Retina (tissue), 1 donor: ENCODE results near the gene GTF2IRD1.
"Not testable (repeated sequence)": the region's sequence is repeated elsewhere in the genome, so short reads cannot be mapped to it uniquely, and the experiment has no call there.

Source experiments
- DNase-seq: peaks from one replicate; pipeline ENCODE4 v3.0.0-alpha.2; 2016

The GTF2IRD1 gene

DNA sequence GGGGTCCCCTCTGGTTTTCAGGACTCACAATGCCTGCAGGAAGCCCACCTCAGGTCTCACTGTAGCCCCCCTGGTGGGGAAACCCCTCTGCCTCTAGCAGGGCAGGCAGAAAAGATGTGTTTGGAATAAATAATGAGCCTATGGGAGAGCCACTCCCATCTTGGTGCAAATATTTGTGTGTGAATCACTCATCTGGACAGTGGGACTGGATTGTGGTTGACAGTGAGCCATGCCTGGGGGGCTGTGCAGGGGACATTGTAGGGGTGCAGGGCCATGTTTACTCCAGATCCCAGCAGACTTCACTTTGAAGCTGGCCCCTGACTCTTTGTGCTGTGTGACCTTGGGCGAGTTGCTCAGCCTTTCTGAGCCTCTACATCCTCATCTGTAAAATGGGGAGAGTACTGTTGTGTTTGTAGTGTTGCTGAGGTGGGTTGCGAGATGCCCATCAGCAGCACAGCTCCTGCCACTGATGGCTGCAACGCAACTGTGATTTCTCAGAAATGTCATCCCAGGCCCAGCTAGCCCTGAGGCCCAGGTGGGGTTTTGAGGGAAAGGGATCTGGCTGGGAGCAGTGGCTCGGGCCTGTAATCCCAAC is 20.7 kb downstream of the GTF2IRD1 start:
- DNase-seq = no peak

GRCh38 chr7:74475243-74475986 is 21.7 kb downstream of the GTF2IRD1 start:
- no peak for DNase-seq

GRCh38 chr7:74475987-74476350 is 22.3 kb downstream of the GTF2IRD1 start:
- no peak for DNase-seq

- DNase-seq = no peak
Measured at GRCh38 chr7:74476626-74477025, 22.9 kb downstream of the GTF2IRD1 start.

DNA sequence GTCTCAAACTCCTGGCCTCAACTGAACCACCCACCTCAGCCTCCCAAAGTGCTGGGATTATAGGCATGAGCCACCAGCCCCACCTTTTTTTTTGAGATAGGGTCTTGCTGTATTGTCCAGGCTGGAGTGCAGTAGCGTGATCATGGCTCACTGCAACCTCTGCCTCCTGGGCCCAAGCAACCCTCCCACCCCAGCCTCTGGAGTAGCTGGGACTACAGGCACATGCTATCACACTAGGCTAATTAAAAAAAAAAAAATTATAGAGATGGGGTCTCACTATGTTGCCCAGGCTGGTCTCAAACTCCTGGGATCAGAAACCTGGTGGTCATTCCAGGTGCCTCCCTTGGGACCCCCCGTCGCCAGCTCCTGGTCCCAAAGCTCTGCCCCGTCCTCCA is 25.0 kb downstream of the GTF2IRD1 start:
- DNase-seq = no peak

DNA sequence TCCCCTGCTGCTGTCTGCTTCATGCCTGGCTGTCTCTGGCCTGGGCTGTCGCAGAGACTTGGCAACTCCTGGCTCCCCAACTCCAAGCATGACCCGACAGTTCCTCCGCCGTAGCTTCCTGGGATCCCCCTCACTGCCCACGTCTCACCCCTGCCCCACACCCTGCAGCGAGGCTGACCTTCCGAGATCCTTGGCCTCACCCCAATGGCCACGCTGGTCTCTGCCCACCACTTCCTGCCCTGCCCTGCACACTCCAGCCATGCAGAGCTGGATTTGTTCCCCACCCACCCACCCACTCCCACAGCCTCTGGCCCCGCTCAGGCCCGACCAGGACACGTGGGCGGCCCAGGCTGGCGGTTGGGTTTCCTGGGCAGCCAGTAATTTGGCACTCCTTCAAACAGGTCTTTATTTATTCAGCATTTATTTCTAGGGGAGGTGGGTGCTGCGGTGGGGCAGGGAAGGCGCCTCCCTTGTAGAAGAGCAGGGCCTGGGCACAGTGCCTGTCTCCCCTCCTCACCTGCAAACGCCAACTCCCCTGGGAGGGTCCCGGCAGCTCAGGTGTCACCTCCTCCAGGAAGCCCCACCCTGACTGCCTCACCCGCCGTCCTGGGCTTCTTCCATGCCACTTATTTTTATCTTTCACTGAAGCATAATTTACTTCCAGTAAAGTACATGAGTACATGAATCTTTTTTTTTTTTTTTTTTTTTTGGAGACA is 25.5 kb downstream of the GTF2IRD1 start:
- DNase-seq = no peak

DNA sequence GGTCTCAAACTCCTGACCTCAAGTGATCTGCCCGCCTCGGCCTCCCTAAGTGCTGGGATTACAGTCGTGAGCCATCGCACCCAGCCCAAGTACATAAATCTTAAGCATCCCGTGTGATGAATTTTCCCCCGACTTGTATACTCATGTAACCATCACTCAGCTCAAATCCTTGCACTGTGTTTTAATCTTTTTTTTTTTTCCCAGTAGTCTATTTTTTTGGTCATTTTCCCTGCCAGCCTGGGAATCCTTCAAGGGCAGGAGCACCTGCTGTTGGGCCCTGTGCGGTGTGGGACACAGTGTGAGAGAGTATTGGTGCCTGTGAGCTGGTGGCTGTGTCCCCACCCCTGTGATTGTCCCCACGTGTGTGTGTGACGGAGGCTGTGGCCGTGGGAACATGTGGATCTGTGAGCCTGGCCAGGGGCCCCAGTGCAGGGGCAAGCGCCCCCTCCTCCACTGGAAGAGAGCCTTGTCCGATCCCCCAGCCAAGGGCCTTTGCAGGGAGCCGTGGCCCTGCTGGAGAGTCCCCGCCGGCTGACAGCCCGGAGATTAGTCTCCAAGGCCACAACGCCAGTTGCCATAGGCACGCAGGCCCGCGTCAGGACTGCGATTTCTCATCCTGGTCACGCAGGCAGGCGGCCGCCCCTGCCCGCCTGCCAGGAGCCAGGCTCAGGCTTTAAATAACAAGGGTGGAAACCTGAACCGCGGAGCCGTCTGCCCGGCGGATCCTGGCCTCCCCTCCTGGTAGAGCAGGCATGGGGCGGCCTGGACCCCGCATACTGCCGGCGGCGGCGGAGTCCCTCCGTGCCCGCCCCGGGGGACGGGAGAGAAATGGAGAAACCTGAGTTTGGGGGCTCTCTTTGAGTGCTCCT is 26.5 kb downstream of the GTF2IRD1 start:
- DNase-seq = peak; percentile 85

DNA sequence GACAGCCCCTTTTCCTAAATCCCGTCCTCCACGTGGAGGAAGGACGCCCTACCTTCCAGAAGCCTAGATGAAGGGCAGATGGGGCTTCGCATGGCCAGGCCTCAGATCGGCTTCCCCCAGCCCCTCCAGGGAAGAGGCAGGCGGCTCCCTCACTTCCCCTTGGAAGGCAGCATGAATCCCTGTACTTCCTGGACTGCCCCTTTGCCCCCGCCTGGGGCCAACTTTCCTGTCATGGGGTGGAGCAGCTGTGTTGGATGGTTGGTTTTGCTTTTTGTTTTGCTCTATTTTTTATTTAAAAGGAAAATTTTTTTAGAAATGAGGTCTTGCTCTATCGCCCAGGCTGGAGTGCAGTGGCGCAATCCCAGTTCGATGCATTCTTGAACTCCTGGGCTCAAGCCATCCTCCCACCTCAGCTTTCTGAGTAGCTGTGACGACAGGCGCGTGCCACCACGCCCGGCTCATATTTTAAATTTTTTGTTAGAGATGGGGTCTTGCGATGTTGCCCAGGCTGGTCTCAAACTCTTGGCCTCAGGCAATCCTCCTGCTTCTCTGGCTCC is 27.2 kb downstream of the GTF2IRD1 start:
- DNase-seq = no peak

DNA sequence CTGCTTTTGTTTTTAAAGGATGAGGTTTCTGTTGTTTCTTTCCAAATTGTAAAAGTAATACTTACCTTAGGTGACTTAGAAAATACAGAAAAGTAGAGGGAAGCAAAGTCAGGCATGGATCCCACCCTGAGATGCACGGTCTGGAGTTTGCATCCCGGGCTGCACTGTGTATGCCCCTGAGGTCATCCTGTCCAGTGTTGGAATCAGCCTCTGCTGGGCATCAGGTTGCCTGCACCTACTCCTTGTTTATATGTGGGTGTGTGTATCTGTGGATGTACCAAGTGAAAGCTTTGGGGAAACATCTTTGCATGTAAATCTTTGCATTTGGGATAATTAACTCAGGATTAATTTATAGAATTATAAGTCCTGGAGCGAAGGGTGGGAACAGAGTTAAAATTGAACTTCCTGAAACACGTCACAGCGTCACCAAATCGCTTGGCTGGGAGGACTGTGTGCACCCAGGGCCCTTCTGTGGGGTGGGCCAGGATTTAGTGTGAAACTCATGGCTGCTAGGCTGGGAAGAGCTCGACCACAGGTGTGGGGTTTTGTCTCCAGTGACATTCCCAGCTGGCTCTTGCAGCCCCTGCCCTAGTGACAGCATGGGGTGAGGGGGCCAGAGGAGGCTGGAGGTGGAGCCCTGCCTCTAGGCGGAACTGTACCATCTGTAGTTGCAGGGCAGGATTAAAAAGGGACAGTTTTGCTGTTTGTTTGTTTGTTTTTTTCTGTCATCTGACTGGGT is 27.9 kb downstream of the GTF2IRD1 start:
- no peak for DNase-seq

- no peak for DNase-seq
Measured at GRCh38 chr7:74482197-74482467, 28.4 kb downstream of the GTF2IRD1 start.

- no peak for DNase-seq
Measured at GRCh38 chr7:74482629-74483401, 29.1 kb downstream of the GTF2IRD1 start.

- DNase-seq = no peak
Measured at GRCh38 chr7:74483402-74484336, 30.0 kb downstream of the GTF2IRD1 start.

DNA sequence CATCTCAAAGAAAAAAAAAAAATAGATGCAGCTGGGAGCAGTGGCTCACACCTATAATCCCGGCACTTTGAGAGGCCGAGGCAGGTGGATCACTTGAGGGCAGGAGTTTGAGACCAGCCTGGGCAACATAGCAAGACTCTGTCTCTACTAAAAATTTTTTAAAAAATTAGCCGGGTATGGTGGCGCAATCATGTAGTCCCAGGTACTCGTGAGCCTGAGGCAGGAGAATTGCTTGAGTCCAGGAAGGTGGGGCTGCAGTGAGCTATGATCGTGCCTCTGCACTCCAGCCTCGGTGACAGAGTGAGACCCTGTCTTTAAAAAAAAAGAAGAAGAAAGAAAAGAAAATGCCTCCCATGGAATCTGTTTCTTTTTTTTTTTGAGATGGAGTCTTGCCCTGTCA is 31.9 kb downstream of the GTF2IRD1 start:
- no peak for DNase-seq

DNA sequence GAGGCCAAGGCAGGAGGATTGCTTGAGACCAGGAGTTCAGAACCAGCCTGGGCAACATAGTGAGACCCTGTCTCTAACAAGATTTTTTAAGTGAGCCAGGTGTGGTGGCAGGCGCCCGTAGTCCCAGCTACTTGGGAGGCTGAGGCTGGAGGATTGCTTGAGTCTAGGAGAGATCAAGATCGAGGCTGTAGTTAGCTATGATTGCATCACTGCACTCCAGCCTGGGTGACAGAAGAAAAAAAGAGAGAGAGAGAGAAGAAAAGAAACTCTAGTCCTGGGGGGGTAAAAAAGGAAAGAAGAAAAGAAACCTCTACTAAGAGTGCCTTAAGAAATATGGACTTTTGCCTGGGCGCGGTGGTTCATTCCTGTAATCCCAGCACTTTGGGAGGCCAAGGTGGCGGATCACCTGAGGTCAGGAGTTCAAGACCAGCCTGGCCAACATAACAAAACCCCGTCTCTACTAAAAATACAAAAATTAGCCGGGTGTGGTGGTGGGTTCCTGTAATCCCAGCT is 34.9 kb downstream of the GTF2IRD1 start:
- not testable (repeated sequence) for DNase-seq

DNA sequence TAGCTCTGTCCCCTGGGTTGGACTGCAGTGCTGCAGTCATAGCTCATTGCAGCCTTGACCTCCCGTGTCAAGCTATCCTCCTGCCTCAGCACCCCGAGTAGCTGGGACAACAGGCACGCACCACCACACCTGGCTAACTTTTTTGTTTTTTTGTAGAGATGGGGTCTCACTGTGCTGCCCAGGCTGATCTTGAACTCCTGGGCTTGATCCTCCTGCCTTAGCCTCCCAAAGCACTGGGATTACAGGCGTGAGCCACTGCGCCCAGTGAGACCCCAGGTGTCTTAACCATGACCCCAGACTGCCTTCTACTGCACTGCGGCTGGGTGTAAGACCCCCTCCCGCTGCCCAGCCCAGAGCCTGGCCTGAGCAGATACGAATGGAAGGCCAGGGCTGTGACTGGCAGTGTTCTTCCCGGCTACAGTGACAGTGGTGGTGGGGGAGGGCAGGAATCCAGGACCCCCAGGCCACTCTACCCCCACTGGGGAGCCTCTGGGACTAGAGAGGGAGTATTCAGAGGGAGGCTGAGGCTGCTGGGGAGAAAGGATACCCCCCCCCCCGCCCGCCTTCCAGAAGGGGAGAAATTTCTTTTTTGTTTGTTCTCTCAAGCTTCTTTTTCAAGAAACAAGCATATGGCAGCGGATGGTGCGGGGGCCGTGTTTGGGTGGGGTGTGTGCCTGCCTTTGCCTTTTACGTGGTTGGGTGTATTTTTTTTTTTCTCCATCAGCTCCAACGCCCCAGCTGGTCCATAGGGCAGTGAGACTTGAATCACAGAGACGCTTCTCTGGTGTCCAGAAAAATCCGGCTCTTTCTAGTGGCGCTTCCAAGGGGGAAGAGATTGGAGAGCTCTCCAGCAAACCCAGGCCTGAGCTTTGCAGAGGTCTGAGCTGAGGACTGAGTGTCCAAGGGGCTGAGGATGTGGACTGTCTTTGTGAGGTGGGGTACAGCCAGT is 36.6 kb downstream of the GTF2IRD1 start:
- DNase-seq = no peak

- DNase-seq = not testable (repeated sequence)
Measured at GRCh38 chr7:74491490-74491889, 37.8 kb downstream of the GTF2IRD1 start.

DNA sequence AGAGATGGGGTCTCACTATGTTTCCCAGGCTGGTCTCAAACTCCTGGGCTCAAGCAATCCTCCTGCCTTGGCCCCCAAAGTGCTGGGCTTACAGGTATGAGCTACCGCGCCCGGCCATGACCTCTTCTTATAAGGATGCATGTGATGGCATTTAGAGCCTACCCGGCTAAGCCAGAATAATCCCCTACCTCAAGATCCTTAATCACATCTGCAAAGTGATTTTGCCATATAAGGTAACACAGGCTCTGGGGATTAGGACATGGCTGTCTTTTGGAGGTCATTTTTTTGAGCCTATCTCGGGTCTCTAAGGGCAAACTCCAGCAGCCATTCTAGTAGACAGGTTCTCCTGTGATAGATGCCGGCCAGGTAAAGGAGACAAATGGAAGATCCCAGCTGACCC is 39.6 kb downstream of the GTF2IRD1 start:
- no peak for DNase-seq

GRCh38 chr7:74494076-74494548 is 40.4 kb downstream of the GTF2IRD1 start:
- DNase-seq = no peak
